SK-N-MC (cell line): Measurements from ENCODE around the gene SPATA20.

Experiments used
- EZH2 ChIP-seq: fragments of 200-600 bp; sonication (generic); IDR thresholded peaks from one replicate; pipeline ENCODE4 v1.6.1; 2017; ENCODE audit warnings: antibody characterized with exemption
- FOXP2 ChIP-seq: optimal IDR thresholded peaks from 2 replicates; pipeline ENCODE3; 2011; ENCODE audit warnings: mild to moderate bottlenecking, moderate library complexity; ENCODE audit not compliant: insufficient read depth; ENCODE audit errors: extremely low read length, control extremely low read depth
- POLR2AphosphoS5 ChIP-seq: IDR thresholded peaks from 2 replicates; pipeline ENCODE4 v1.6.1; 2012; ENCODE audit warnings: mild to moderate bottlenecking, low read depth, low read length, borderline replicate concordance

GRCh38 chr17:50563092-50563511 is 16.1 kb downstream of the SPATA20 start:
- no peak for TF ChIP-seq POLR2AphosphoS5
- no peak for TF ChIP-seq EZH2
- TF ChIP-seq FOXP2, result no peak
